T-helper 1 cell treated with Interleukin-12 subunit alpha and Interleukin-12 subunit beta and Interleukin-4 antibody, amounts not matched to agents 30 ng/mL and 1 ng/mL, for 36 hours (primary cell): ENCODE measurements around the gene RPS8. TPM values are rescaled to one million over a fixed set of nuclear protein-coding genes. Genes with fewer than 3 reads are reported as not detected.
"Not testable (repeated sequence)": the region's sequence is repeated elsewhere in the genome, so short reads cannot be mapped to it uniquely, and the experiment has no call there.

Source experiments
- intact Hi-C: fragments of 100-400 bp; cut with micrococcal nuclease; formaldehyde crosslinking; loops from one replicate; pipeline ENCODE4 v1.15.1; 2024
- total RNA-seq: library from RNA; stranded (reverse); gene quantifications from 2 replicates; pipeline ENCODE4 v1.2.3, GENCODE V29; 2022

Gene RPS8
- total RNA-seq, 1 donor from 2014 or later: 1,713 TPM

- intact Hi-C loops: no loop called here
These were observed 26.4 kb downstream of the RPS8 start for GRCh38 chr1:44801491-44802305.

- intact Hi-C loops: no loop called here
These were observed 27.1 kb downstream of the RPS8 start for GRCh38 chr1:44802306-44803061.

DNA sequence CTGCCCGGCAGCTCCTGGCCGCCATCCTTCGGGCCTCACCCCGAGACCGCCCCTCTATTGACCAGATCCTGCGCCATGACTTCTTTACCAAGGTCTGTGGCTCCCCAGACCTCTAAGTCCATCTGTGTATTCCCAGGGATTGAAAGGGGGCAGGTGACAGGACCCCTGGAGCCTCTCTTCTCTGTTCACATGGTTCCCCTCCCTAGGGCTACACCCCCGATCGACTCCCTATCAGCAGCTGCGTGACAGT is 27.6 kb downstream of the RPS8 start:
- intact Hi-C loops: no loop called here

DNA sequence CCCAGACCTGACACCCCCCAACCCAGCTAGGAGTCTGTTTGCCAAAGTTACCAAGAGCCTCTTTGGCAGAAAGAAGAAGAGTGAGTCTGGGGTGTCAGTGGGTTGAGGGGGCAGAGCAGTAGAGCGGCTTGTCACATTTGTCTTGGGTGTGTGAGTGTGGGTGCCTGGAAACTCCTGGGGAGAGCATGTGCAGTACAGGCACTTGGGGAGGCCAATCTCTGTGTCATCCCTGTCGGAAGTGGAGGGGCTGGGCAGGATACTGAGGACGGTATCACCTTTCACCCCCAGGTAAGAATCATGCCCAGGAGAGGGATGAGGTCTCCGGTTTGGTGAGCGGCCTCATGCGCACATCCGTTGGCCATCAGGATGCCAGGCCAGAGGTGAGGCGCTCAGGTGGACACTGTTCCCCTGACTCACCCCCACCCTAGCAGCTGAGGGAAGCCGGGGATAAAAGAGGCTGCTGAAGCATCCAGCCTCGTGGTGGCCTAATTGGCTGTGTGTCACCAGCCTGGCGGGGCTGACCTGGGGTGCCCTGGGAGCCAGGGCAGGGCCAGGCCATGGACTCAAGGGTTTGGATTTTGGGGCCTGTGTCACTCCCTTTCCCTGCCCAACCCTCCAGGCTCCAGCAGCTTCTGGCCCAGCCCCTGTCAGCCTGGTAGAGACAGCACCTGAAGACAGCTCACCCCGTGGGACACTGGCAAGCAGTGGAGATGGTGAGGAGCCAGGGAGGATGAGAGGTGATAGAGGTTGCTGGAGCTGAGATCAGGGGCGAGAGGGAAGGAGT is 28.2 kb downstream of the RPS8 start:
- intact Hi-C loops: no loop called here

- intact Hi-C loops: loop anchor here (2.0 to 5.0 kb wide), 2 partner anchors 131 to 1442 kb away; partner anchors contain the start of genes ARMH1, RAD54L and TMEM53
These were observed 30.1 kb downstream of the RPS8 start for GRCh38 chr1:44805311-44806024.

- intact Hi-C loops: loop anchor here (2.0 to 5.0 kb wide), 2 partner anchors 131 to 1441 kb away; partner anchors contain the start of genes ARMH1, RAD54L and TMEM53
These were observed 30.8 kb downstream of the RPS8 start for GRCh38 chr1:44806025-44806703.

GRCh38 chr1:44806704-44807363 is 31.5 kb downstream of the RPS8 start, which contains the start of gene DYNLT4:
Gene DYNLT4, minus strand, starts transcription at chr1:44807351. Its CDS starts 683 bp downstream, at chr1:44806668.
- intact Hi-C loops: loop anchor here (2.0 to 5.0 kb wide), 2 partner anchors 132 to 1440 kb away; partner anchors contain the start of genes ARMH1, RAD54L and TMEM53

GRCh38 chr1:44807364-44808062 is 32.2 kb downstream of the RPS8 start:
- intact Hi-C loops: loop anchor here (2.0 to 5.0 kb wide), 4 partner anchors 133 to 1440 kb away; partner anchors contain the start of genes ARMH1, GPBP1L1, MUTYH and RAD54L

GRCh38 chr1:44808063-44808937 is 33.0 kb downstream of the RPS8 start, which contains the start of gene BTBD19:
Gene BTBD19, plus strand, starts transcription at chr1:44808523. Its CDS starts 298 bp downstream, at chr1:44808821.
- intact Hi-C loops: loop anchor here (2.0 to 5.0 kb wide), 3 partner anchors 533 to 1439 kb away; partner anchors contain the start of genes GPBP1L1, MUTYH, RAD54L and TOE1

DNA sequence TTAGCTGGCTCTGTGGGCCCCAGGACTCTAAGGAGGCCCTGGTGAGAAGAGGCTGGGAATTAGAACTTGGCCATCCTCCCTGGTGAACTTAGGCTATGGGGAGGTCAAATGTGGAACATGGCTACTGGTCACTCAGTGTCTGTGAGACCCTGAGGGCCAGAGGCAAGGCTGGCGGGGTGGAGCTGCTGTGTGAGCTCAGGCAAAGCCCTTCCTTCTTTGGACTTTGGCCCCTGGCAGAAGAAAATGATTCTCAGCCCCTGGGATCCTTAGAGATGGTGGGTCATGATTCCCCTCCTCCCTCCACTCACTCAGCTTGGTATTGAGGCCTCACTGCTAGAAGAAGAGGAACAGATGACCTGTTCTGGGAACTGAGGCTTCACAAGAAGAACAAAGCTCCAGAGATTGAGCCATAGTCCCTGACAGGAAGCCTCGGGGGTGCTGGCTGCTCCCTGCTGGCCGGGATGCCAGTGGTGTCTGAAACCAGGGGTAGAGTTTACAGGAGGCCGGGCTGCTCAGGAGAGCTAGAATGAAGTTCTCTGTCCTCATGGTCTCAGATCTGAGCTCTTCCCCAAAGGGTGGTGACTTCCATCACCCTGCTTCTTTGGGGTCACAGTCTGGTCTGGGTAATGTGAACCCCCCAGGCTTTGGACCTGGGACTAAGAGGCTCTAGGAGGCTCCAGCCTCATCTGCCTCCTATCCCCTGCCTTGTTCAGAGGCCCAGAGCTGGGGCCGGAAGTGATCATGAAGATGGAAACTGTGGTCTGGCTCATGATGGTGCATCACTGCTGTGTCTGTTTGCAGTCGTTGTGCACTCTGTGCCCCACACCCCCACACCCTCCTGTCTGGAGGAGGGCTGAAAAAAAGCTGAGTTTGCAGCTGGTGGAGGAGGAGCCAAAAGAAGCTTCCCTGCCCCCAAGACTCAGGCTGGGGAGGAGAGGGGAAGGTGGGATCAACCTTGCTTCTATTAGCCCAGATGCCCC is 33.9 kb downstream of the RPS8 start:
- intact Hi-C loops: loop anchor here (1.0 to 5.0 kb wide), 7 partner anchors 9 to 1438 kb away; partner anchors contain the start of genes GPBP1L1, MUTYH, PLK3 and RAD54L

DNA sequence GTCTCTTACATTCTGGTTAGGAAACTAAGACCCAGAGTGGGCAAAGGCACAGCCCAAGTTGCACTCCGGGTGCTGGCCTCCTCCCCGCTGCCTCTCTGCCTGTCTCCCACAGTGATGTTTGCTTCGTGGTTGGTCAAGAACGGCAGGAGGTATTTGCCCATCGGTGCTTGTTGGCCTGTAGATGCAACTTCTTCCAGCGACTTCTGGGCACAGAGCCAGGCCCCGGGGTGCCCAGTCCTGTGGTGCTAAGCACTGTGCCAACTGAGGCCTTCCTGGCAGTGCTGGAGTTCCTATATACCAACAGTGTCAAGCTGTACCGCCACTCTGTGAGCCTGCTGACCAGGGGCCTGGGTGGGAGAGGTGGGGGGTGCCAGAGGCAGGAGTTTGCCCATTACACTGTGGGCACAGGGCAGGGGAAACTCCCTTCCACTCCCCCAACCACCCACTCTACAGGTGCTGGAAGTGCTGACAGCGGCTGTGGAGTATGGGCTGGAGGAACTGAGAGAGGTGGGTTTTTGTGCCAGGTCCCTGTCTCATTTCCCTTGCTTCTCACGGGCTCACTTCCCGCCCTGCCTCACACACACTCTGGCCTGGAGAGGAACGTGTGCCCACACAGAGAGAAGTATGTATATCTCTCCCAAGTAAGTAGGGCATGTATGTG is 34.9 kb downstream of the RPS8 start:
- intact Hi-C loops: no loop called here

DNA sequence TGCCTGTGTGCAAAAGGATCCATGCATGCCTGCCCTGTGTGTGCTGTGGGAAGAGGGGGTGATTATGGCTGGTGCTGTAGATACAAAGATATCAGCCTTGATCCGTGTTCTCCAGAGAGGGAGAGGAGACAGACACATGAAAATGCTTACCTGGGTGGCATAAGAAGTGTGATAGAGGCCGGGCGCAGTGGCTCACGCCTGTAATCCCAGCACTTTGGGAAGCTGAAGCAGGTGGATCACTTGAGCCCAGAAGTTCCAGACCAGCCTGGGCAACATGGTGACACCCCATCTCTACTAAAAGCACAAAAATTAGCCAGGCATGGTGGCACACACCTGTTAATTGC is 35.4 kb downstream of the RPS8 start:
- intact Hi-C loops: not testable (repeated sequence)

- intact Hi-C loops: no loop called here
These were observed 35.9 kb downstream of the RPS8 start for GRCh38 chr1:44811234-44811633.

DNA sequence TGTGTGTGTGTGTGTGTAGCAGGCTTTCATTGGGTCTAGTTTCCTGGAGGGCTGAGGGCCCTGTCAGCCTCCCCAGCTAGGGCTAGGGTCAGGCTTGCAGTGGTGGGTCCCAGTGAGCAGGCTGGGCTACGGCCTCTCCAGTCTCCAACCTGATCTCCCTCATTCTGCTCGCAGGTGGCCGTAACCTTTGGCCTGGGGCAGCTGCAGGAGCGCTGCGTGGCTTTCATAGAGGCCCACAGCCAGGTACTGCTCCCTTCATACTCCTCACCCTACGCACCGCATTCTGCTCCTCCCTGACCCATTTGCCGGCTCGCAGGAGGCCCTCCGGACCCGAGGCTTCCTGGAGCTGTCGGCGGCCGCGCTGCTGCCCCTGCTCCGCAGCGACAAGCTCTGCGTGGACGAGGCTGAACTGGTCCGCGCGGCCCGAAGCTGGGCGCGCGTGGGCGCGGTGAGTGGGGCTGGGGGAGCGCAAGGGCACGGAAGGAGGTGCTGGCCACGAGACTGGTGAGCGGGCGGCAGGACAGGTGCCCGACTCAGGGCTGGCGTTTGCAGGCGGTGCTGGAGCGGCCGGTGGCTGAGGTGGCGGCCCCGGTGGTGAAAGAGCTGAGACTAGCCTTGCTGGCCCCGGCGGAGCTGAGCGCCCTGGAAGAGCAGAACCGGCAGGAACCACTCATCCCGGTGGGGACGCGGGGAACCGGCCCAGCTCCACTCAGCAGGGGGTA is 37.6 kb downstream of the RPS8 start:
- intact Hi-C loops: loop anchor here (1.0 kb wide), 1 partner anchor 173 kb away; the partner anchor contains the start of gene EIF2B3

- intact Hi-C loops: not testable (repeated sequence)
These were observed 40.6 kb downstream of the RPS8 start for GRCh38 chr1:44815926-44816325.
